ENCODE results near the gene MRPL36. TPM values are rescaled to one million over a fixed set of nuclear protein-coding genes. Genes with fewer than 3 reads are reported as not detected.

The MRPL36 gene
- total and polyA plus RNA-seq, 4 donors = 14.5 to 62.8 (median 40.4) TPM

DNA sequence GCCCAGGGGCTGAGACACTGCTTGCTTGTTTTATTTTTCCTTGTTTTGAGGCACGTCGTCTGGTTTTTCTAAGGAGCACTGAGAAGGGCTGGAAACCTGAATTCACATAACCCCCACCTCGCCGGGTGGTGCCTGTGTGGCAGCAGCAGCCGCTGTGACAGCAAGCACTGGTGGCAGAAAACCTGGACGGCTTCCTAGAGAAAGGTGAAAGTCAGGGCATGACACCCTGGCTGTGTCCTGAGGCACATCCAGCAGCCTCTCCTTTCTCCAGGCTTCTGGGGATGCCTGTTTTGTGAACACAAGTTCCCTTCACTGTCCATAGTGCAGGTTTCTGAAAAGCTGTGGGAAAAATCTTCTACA lies 29.2 kb downstream of the MRPL36 start:
- no peak overlapping the region for H3K4me3 ChIP-seq
- H3K9me3 ChIP-seq (ENCODE audit: control insufficient read depth in 4 of 4, insufficient read depth in 3 of 4, low read length in 3 of 4) = peaks cover 0 to 5% (median 0%) of the 10 kb centered on the region in 4 donors
- H3K27me3 ChIP-seq (ENCODE audit: control insufficient read depth in 3 of 3, insufficient read depth in 3 of 3, low read length in 2 of 3) = peaks cover 2 to 11% (median 4%) of the 10 kb centered on the region in 3 donors
- DNase-seq = no peak
- no peaks in the 10 kb centered on the region for H3K4me1 ChIP-seq (ENCODE audit: control insufficient read depth in 5 of 5, insufficient read depth in 5 of 5, low read length in 5 of 5)
- 62 to 77% methylated on average over 6 of the region's 6 CpGs for WGBS, 2 donors
- TF ChIP-seq, protein P1, sequence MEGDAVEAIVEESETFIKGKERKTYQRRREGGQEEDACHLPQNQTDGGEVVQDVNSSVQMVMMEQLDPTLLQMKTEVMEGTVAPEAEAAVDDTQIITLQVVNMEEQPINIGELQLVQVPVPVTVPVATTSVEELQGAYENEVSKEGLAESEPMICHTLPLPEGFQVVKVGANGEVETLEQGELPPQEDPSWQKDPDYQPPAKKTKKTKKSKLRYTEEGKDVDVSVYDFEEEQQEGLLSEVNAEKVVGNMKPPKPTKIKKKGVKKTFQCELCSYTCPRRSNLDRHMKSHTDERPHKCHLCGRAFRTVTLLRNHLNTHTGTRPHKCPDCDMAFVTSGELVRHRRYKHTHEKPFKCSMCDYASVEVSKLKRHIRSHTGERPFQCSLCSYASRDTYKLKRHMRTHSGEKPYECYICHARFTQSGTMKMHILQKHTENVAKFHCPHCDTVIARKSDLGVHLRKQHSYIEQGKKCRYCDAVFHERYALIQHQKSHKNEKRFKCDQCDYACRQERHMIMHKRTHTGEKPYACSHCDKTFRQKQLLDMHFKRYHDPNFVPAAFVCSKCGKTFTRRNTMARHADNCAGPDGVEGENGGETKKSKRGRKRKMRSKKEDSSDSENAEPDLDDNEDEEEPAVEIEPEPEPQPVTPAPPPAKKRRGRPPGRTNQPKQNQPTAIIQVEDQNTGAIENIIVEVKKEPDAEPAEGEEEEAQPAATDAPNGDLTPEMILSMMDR (IDR thresholded peaks at IDR 0.05; ENCODE audit: control extremely low read depth, extremely low read depth) = no peak
- H3K27ac ChIP-seq (ENCODE audit: low read depth in 1 of 2, low read length in 1 of 2) = no peak overlapping the region
- no peak overlapping the region for H3K9ac ChIP-seq (ENCODE audit: insufficient read depth in 1 of 2, low read length in 2 of 2)
- ATAC-seq (ENCODE audit: insufficient read depth, low FRiP score) = no peak
- no peaks in the 10 kb centered on the region for H3K36me3 ChIP-seq (ENCODE audit: control insufficient read depth in 4 of 4, insufficient read depth in 4 of 4, low read length in 4 of 4)

DNA sequence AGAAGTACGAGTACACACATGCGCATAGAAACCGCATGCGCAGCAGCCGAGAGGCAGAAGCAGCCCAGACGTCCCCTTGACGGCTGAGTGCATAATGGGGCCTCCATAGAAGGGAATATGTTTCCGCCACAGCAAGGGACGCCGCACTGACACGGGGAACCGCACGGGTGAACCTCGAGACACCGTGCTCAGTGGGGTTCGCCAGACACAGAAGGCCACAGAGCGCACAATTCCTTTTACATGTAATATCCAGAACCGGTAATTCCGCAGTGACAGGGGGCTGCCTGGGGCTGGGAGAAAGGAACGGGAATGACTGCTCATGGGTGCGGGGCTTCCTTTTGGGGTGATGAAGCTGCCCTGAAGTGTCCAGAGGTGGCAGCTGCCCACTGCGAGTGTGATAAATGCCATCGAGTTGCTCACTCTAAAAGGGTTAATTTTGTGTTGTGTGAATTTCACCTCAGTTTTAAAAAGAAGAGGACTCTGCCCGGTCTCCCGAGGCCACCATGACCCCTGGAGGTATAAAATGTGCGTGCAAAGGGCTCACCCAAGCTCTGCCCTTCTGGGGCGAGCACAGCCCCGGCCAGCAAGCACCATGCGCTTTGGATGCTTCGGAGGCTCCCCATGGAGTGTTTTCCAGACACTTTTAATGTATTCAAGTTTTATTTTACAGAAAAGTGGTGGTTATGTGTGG lies 29.7 kb downstream of the MRPL36 start:
- Histone ChIP-seq H3K4me1 (ENCODE audit: control insufficient read depth in 5 of 5, insufficient read depth in 5 of 5, low read length in 5 of 5) (no peaks in the 10 kb centered on the region), H3K27me3 (ENCODE audit: control insufficient read depth in 3 of 3, insufficient read depth in 3 of 3, low read length in 2 of 3) (peaks cover 2 to 11% (median 4%) of the 10 kb centered on the region in 3 donors), H3K27ac (ENCODE audit: low read depth in 1 of 2, low read length in 1 of 2) (no peak overlapping the region), H3K4me3 (no peak overlapping the region), H3K9ac (ENCODE audit: insufficient read depth in 1 of 2, low read length in 2 of 2) (no peak overlapping the region), H3K36me3 (ENCODE audit: control insufficient read depth in 4 of 4, insufficient read depth in 4 of 4, low read length in 4 of 4) (no peaks in the 10 kb centered on the region), H3K9me3 (ENCODE audit: control insufficient read depth in 4 of 4, insufficient read depth in 3 of 4, low read length in 3 of 4) (peaks cover 0 to 5% (median 0%) of the 10 kb centered on the region in 4 donors)
- TF ChIP-seq, protein P1 (IDR thresholded peaks at IDR 0.05; ENCODE audit: control extremely low read depth, extremely low read depth) = no peak
- WGBS, 2 donors = 86 to 89% methylated on average over 30 of the region's 30 CpGs
- DNase-seq = no peak
- ATAC-seq (ENCODE audit: insufficient read depth, low FRiP score) = no peak

DNA sequence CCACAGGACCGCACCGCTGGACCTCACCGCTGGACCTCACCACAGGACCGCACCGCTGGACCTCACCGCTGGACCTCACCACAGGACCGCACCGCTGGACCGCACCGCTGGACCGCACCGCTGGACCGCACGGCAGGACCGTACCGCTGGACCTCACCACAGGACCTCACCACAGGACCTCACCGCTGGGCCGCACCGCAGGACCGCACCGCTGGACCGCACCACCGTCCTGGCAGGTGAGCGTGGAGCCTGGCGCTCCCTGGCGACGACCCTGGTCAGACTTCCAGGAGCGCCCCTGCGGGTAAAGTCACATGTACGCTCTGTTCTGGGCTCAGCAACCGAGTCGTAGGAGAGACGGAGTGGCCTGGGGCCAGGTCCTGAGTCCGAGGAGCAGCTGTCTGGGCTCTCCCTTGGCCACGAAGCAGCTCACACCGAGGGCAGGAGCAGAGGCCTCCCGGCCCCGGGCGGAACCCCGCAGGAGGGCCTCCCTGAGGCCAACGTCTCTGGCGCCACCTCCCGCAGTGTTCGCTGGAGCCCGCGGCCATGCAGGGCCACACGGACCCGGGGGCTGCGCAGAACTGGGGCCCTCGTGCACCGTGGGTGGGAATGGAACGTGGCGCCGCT lies 30.5 kb downstream of the MRPL36 start:
- 89 to 94% methylated on average over 38 to 54 of the region's 54 CpGs for WGBS, 2 donors
- DNase-seq (no peak), ATAC-seq (ENCODE audit: insufficient read depth, low FRiP score) (no peak)
- no peak overlapping the region for H3K9ac ChIP-seq (ENCODE audit: insufficient read depth in 1 of 2, low read length in 2 of 2)
- peaks cover 0 to 5% (median 0%) of the 10 kb centered on the region in 4 donors for H3K9me3 ChIP-seq (ENCODE audit: control insufficient read depth in 4 of 4, insufficient read depth in 3 of 4, low read length in 3 of 4)
- peaks cover 2 to 11% (median 4%) of the 10 kb centered on the region in 3 donors for H3K27me3 ChIP-seq (ENCODE audit: control insufficient read depth in 3 of 3, insufficient read depth in 3 of 3, low read length in 2 of 3)
- no peak overlapping the region for H3K27ac ChIP-seq (ENCODE audit: low read depth in 1 of 2, low read length in 1 of 2)
- TF ChIP-seq, protein P1 (IDR thresholded peaks at IDR 0.05; ENCODE audit: control extremely low read depth, extremely low read depth) = no peak
- H3K4me3 ChIP-seq = no peak overlapping the region
- no peaks in the 10 kb centered on the region for H3K36me3 ChIP-seq (ENCODE audit: control insufficient read depth in 4 of 4, insufficient read depth in 4 of 4, low read length in 4 of 4)
- H3K4me1 ChIP-seq (ENCODE audit: control insufficient read depth in 5 of 5, insufficient read depth in 5 of 5, low read length in 5 of 5) = no peaks in the 10 kb centered on the region
